BLaER1 (cell line): ENCODE data around the gene ATXN7L1.

Experiments
- H3K27ac ChIP-seq: shearing (Covaris generic); formaldehyde crosslinking; 2 replicates; pipeline ENCODE4 v1.8.1; 2022
- H3K27me3 ChIP-seq: shearing (Covaris generic); formaldehyde crosslinking; 2 replicates; pipeline ENCODE4 v1.8.1; 2022
- H3K36me3 ChIP-seq: shearing (Covaris generic); formaldehyde crosslinking; 2 replicates; pipeline ENCODE4 v1.8.1; 2022
- H3K4me1 ChIP-seq: shearing (Covaris generic); formaldehyde crosslinking; 2 replicates; pipeline ENCODE4 v1.8.1; 2022
- H3K4me2 ChIP-seq: shearing (Covaris generic); formaldehyde crosslinking; 2 replicates; pipeline ENCODE4 v1.8.1; 2022
- H3K4me3 ChIP-seq: shearing (Covaris generic); formaldehyde crosslinking; 2 replicates; pipeline ENCODE4 v1.8.1; 2022
- H3K9ac ChIP-seq: shearing (Covaris generic); formaldehyde crosslinking; 2 replicates; pipeline ENCODE4 v1.8.1; 2022
- H3K9me3 ChIP-seq: shearing (Covaris generic); formaldehyde crosslinking; 2 replicates; pipeline ENCODE4 v1.8.1; 2022
- H4K20me1 ChIP-seq: shearing (Covaris generic); formaldehyde crosslinking; 2 replicates; pipeline ENCODE4 v1.8.1; 2022
- Cebpa-rat ChIP-seq: shearing (Covaris generic); IDR thresholded peaks from 2 replicates; pipeline ENCODE4 v1.8.1; 2022

The ATXN7L1 gene, protein sequence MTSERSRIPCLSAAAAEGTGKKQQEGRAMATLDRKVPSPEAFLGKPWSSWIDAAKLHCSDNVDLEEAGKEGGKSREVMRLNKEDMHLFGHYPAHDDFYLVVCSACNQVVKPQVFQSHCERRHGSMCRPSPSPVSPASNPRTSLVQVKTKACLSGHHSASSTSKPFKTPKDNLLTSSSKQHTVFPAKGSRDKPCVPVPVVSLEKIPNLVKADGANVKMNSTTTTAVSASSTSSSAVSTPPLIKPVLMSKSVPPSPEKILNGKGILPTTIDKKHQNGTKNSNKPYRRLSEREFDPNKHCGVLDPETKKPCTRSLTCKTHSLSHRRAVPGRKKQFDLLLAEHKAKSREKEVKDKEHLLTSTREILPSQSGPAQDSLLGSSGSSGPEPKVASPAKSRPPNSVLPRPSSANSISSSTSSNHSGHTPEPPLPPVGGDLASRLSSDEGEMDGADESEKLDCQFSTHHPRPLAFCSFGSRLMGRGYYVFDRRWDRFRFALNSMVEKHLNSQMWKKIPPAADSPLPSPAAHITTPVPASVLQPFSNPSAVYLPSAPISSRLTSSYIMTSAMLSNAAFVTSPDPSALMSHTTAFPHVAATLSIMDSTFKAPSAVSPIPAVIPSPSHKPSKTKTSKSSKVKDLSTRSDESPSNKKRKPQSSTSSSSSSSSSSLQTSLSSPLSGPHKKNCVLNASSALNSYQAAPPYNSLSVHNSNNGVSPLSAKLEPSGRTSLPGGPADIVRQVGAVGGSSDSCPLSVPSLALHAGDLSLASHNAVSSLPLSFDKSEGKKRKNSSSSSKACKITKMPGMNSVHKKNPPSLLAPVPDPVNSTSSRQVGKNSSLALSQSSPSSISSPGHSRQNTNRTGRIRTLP

DNA sequence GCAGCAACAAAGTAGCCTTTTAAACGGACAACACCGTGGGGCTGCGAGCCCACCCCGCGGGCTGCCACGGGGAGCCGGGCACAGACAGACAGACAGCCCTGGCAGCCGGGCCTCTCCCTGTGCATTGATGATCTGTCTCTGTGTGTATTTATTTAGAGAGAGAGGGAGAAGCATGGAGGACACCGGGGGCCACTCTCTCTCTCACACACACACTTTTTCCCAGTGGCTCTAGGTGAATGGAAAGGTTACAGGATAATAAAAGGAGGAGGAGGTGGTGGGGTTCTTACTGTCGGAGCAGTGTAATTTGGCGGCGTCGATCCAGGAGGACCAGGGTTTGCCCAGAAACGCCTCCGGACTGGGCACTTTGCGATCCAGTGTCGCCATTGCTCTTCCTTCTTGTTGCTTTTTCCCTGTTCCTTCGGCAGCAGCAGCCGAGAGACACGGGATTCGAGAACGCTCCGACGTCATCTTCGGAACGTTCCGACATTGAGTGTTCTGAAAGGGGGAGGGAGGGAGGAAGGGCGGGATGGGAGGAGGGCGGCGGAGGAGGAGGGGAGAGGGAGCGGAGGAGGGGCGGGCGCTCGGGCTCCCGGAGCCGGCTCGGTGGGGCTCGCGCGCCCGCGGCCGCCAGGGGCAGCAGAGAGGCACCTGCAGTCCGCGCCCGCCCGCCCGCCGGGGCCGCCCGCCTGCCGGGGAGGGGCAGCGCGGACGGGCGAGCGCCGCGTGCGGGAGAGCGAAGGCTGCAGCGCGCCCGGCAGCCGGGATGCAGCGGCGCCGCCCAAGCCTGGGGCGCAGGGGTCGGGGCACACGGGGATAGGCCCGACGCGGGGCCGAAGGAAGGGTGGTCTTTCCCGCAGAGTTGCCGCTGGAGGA is at the start of gene ATXN7L1:
TSS of gene ATXN7L1 (minus strand) at position 509 of the 873 bp plus-strand sequence. CDS start at position 468, 41 bp downstream.
- no peaks in the 10 kb centered on the region for H3K9me3 ChIP-seq
- H3K27me3 ChIP-seq: peaks cover 28% of the 10 kb centered on the region
- TF ChIP-seq Cebpa-rat: no peak
- H3K4me2 ChIP-seq: peak within 1 kb of the TSS; percentile 97
- no peaks in the 10 kb centered on the region for H3K36me3 ChIP-seq
- no peaks in the 10 kb centered on the region for H4K20me1 ChIP-seq
- peak within 1 kb of the TSS; percentile 71 for H3K4me3 ChIP-seq
- peak within 1 kb of the TSS; percentile 80 for H3K9ac ChIP-seq
- H3K4me1 ChIP-seq: peaks cover 27% of the 10 kb centered on the region
- H3K27ac ChIP-seq: peak within 1 kb of the TSS; percentile 64

GRCh38 chr7:105926131-105926530 is 49.7 kb upstream of the ATXN7L1 start:
- Histone ChIP-seq H4K20me1 (no peaks in the 10 kb centered on the region), H3K4me1 (no peaks in the 10 kb centered on the region), H3K9ac (no peak overlapping the region), H3K27ac (no peak overlapping the region), H3K36me3 (no peaks in the 10 kb centered on the region), H3K27me3 (no peaks in the 10 kb centered on the region), H3K9me3 (peaks cover 24% of the 10 kb centered on the region), H3K4me2 (no peak overlapping the region), H3K4me3 (no peak overlapping the region)
- no peak for TF ChIP-seq Cebpa-rat

DNA sequence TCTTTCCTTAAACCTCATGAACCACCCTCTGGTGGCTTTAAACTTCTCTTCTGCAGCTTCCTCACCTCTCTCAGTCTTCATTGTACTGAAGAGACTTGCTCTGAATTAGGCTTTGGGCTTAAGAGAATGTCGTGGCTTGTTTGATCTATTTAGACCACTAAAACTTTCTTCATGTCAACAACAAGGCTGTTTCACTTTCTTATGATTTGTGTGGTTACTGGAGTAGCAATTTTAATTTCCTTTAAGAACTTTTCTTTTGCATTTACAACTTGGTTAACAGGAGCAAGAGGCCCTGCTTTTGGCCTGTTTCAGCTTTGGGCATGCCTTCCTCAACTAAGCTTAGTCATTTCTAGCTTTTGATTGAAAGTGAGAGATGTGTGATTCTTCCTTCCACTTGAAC is 48.5 kb upstream of the ATXN7L1 start:
- Histone ChIP-seq H3K4me2 (no peak overlapping the region), H3K9me3 (peaks cover 24% of the 10 kb centered on the region)

DNA sequence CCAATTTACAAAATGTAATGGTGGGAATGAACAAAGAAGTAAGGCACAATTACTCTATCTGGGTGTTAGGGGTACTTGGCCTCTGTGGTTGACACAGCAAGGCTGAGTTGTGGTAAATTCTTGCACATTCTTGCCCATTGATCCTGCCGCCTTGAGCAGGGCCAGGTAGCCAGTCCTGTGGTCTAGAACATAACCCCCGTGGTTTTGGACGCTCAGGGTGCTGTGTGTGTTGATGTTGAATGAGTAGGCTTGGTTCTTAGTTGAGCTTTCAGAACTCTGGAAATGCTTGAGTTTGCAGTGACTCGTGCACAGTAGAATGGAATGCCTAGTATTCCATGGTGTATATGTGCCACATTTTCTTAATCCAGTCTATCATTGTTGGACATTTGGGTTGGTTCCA is 44.4 kb upstream of the ATXN7L1 start:
- Histone ChIP-seq H3K4me3 (no peak overlapping the region), H3K27ac (no peak overlapping the region), H4K20me1 (no peaks in the 10 kb centered on the region), H3K9ac (no peak overlapping the region), H3K4me2 (no peak overlapping the region), H3K27me3 (no peaks in the 10 kb centered on the region; the same call in 1 of the 2 replicates), H3K9me3 (peaks cover 24% of the 10 kb centered on the region), H3K4me1 (no peaks in the 10 kb centered on the region), H3K36me3 (no peaks in the 10 kb centered on the region)
- no peak for TF ChIP-seq Cebpa-rat

More for the DNA sequence above, 48.5 kb upstream of the ATXN7L1 start:
- H3K4me1 ChIP-seq: no peaks in the 10 kb centered on the region
- no peak for TF ChIP-seq Cebpa-rat
- no peaks in the 10 kb centered on the region for H3K27me3 ChIP-seq
- no peak overlapping the region for H3K9ac ChIP-seq
- no peak overlapping the region for H3K27ac ChIP-seq
- H3K36me3 ChIP-seq: no peaks in the 10 kb centered on the region
- H3K4me3 ChIP-seq: no peak overlapping the region
- H4K20me1 ChIP-seq: no peaks in the 10 kb centered on the region

DNA sequence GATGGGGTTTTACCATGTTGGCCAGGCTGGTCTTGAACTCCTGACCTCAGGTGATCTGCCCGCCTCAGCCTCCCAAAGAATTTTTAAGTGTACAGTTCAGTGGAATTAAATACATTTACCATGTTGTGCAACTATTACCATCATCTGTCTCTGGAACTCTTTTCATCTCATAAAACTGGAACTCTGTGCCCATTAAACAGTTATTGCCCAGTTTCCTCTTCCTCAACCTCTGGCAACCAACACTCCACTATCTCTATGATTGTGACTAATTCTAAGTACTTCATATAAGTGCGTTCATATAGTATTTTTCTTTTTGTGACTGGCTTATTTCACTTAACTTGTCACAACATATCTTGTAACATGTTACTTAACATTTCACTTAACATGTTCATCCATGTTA is 41.3 kb upstream of the ATXN7L1 start:
- no peaks in the 10 kb centered on the region for H3K4me1 ChIP-seq
- no peaks in the 10 kb centered on the region for H4K20me1 ChIP-seq
- no peaks in the 10 kb centered on the region for H3K36me3 ChIP-seq
- H3K4me3 ChIP-seq: no peak overlapping the region
- no peaks in the 10 kb centered on the region; the same call in 1 of the 2 replicates for H3K27me3 ChIP-seq
- no peak for TF ChIP-seq Cebpa-rat
- no peaks in the 10 kb centered on the region; the same call in 1 of the 2 replicates for H3K9me3 ChIP-seq
- H3K9ac ChIP-seq: no peak overlapping the region
- no peak overlapping the region for H3K4me2 ChIP-seq
- no peak overlapping the region for H3K27ac ChIP-seq

- Histone ChIP-seq H4K20me1 (no peaks in the 10 kb centered on the region), H3K4me1 (no peaks in the 10 kb centered on the region), H3K9ac (no peak overlapping the region), H3K9me3 (no peaks in the 10 kb centered on the region), H3K4me2 (no peak overlapping the region), H3K36me3 (no peaks in the 10 kb centered on the region), H3K4me3 (no peak overlapping the region), H3K27me3 (no peaks in the 10 kb centered on the region; the same call in 1 of the 2 replicates), H3K27ac (no peak overlapping the region)
- no peak for TF ChIP-seq Cebpa-rat
Measured at GRCh38 chr7:105916603-105917002, 40.2 kb upstream of the ATXN7L1 start.

DNA sequence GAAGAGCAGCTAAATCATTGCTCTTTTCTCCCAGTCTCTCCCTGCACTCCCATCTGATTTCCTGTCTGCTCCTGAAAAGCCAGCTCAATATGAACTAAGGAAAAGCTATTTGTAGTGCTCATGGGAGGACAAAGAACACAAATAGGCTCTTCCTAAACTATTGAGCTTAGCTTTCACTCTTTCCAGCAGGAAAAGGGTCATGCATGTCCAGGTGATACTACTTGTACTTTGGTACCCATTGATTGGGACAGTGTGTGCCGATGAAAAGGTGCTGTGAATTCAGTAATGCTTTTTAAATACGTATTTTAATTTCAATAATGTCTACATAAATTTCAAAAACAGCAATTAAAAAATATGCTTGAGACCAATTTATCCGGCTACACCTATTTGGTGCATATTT is 37.5 kb upstream of the ATXN7L1 start:
- no peak overlapping the region for H3K27ac ChIP-seq
- H3K4me3 ChIP-seq: no peak overlapping the region
- no peaks in the 10 kb centered on the region for H3K36me3 ChIP-seq
- no peaks in the 10 kb centered on the region for H4K20me1 ChIP-seq
- no peak overlapping the region for H3K4me2 ChIP-seq
- no peaks in the 10 kb centered on the region for H3K4me1 ChIP-seq
- no peaks in the 10 kb centered on the region; the same call in 1 of the 2 replicates for H3K27me3 ChIP-seq
- no peak for TF ChIP-seq Cebpa-rat
- no peak overlapping the region for H3K9ac ChIP-seq
- H3K9me3 ChIP-seq: peaks cover 13% of the 10 kb centered on the region

- Histone ChIP-seq H3K4me2 (no peak overlapping the region), H3K36me3 (no peaks in the 10 kb centered on the region), H3K4me3 (no peak overlapping the region), H3K27me3 (no peaks in the 10 kb centered on the region; the same call in 1 of the 2 replicates), H3K9me3 (peaks cover 13% of the 10 kb centered on the region), H3K27ac (no peak overlapping the region), H4K20me1 (no peaks in the 10 kb centered on the region), H3K9ac (no peak overlapping the region), H3K4me1 (no peaks in the 10 kb centered on the region)
- no peak for TF ChIP-seq Cebpa-rat
Measured at GRCh38 chr7:105911961-105912575, 35.7 kb upstream of the ATXN7L1 start.

- TF ChIP-seq Cebpa-rat: no peak
- H3K36me3 ChIP-seq: no peaks in the 10 kb centered on the region
- H4K20me1 ChIP-seq: no peaks in the 10 kb centered on the region
- no peak overlapping the region for H3K4me2 ChIP-seq
- no peak overlapping the region for H3K4me3 ChIP-seq
- no peaks in the 10 kb centered on the region for H3K27me3 ChIP-seq
- no peaks in the 10 kb centered on the region for H3K4me1 ChIP-seq
- no peak overlapping the region for H3K9ac ChIP-seq
- no peak overlapping the region for H3K27ac ChIP-seq
- peaks cover 13% of the 10 kb centered on the region for H3K9me3 ChIP-seq
Measured at GRCh38 chr7:105910172-105910571, 33.8 kb upstream of the ATXN7L1 start.
